Stimulated activated CD8-positive, alpha-beta memory T cell treated with anti-CD3 and anti-CD28 coated beads, Interleukin-15, amount 100 ng/mL, for 4 hours (primary cell): ENCODE data around the gene PACSIN1.

ENCODE experiments used
- DNase-seq, 2 donors: peaks; one replicate each; pipeline ENCODE4 v3.0.0-alpha.2; 2020; ENCODE audit warnings: low read depth in 2 of 2

The PACSIN1 gene, protein sequence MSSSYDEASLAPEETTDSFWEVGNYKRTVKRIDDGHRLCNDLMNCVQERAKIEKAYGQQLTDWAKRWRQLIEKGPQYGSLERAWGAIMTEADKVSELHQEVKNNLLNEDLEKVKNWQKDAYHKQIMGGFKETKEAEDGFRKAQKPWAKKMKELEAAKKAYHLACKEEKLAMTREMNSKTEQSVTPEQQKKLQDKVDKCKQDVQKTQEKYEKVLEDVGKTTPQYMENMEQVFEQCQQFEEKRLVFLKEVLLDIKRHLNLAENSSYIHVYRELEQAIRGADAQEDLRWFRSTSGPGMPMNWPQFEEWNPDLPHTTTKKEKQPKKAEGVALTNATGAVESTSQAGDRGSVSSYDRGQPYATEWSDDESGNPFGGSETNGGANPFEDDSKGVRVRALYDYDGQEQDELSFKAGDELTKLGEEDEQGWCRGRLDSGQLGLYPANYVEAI

DNA sequence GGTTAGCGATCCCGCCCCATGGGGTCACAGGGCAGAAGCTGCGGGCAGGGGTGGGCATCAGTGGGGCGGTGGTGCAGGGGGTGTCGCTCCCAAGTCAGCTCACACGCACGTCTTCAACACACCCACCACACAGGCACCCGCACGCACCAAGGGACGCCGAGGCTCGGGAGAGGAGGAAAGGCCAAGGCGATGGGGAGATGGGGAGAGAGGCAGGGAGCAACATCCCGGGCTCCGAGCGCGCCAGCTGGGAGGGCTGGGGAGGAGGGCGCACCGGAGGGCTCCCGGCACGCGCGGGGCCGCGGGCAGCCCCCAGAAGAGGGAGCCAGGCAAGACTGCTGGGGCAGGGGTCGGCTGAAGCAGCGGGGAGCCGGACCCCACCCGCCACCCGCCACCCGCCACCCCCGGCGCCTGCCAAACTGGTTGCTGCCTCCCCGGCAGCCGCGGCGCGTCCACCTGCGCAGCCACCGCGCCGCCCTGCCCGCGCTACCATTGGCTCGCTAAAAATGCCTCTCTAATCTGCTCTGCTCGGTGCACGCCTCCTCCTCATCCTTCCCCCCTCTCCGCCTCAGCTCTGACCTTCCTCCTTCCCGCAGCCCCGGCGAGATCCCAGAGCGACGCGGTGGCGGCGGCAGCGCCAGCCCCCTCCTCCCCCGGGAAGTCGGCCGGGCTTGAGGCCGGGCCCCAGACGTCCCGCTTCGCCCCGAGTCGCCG, at the start of gene PACSIN1:
Gene PACSIN1, plus strand, starts transcription at position 546 of the 711 bp plus-strand sequence. CDS start 60,230 bp downstream, outside the sequence.
- DNase-seq: no peak

DNA sequence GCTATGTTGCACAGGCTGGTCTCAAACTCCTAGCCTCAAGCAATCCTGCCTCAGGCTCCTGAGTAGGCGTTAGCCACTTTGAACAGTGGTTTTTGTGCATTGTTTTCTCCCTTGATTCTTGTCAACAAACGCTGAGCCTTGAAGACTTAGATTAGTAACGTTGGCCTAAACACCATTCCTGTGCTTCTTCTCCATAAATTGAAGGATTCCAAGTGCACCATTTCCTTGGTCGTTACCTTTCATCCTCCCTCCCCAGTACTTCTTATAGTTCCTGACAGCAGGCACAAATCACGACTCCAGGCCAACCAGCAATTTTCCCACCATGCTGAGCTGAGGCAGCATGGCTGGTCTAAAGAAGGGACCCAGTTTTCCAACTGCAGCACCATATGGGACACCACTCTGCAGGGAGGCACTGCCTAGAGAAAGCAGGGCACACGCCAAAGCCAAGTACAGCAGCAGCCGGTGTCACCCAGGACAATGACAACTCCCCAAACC, 49.0 kb upstream of the PACSIN1 start:
- no peak for DNase-seq

DNA sequence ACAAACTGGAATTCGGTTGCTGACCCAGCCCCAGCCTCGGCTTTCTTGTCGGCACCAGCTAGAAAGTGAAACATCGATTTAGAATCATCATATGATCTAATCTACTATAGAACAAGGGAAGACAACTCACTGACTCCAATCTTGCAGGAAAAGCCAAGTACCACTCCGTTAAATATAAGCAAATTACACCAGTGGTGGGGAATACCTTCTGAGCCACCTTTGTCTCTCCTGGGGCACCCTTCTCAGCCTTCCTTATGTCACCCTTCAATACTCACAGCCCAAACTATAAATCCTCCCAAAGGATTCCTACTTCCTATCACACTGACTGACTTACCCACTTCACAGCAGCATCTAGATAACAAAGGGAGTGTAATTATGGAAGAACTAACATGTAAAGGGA, 47.5 kb upstream of the PACSIN1 start:
- no peak for DNase-seq

DNA sequence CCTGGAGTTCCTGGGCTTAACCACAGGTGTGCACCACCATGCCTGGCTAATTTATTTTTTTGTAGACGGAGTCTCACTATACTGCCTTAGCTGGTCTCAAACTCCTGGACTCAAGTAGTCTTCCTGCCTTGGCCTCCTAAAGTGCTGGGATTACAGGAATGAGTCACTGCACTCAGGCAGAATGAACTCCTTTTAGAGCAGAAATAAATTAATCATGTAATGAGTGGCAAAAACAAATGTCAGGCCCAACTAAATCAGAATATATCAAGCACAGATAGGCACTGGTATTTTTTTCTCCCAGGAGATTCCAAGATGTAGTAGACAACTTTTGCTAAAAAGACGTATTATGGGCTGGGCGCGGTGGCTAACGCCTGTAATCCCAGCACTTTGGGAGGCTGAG, 42.6 kb upstream of the PACSIN1 start:
- no peak for DNase-seq

DNA sequence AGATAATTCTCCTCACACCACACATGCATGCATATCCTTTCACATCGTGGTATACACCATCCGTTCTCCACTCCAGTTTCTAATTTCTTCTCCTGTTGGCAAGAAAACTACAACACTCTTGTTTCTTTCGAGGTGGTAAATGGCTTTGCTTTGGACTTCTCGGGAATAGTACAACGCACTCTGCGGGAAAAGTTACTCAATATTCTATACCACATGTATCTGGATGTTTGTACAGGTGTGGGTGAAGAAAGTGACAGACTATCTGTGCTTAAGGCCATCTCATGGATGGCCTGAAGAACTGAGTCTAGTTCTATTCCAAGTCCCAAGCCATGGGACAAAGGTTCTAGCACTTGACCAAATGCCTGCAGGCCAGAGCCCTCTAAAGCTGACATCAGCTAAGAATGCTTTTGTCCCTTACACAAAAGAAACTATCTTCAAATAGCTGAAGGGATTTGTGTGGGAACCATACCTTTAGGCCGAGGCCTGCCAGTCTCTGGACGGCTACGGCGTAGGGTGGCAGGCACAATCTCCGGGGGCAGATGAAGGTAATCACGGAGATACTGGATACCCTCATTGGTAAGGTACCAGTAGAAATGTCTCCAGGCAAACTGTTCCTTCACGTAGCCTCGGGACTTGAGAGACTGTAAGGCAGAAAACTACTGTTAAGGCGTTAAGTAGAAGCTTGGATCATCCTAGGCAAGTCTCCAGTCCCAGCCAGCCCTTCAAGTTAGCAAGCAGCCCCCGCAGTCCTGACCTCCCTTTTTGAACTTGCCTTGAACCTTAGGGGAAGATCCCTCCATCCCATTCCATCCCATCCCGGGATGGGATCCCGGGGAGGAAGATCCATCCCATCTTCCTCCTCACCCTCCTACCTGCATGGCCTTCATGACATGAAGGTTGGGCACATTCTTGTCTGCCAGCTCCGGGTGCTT, 41.4 kb upstream of the PACSIN1 start:
- DNase-seq: no peak

DNA sequence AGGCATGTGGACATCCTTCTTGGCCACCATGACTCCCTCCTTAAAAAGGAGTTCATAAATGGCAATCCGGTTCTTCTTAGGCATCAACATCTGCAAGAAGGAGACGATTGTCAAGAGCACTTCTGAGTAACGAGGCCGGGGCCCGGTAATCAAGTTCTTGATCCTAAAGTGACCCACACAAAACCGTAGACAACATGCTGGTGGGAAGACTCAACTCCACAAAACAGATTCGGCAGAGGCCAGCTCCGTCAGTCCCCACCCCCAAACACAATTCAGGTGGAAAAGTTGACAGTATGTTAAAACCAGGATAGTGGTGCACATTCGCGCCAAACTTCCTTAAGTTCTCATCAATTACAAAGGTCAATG, 40.8 kb upstream of the PACSIN1 start:
- DNase-seq: no peak

DNA sequence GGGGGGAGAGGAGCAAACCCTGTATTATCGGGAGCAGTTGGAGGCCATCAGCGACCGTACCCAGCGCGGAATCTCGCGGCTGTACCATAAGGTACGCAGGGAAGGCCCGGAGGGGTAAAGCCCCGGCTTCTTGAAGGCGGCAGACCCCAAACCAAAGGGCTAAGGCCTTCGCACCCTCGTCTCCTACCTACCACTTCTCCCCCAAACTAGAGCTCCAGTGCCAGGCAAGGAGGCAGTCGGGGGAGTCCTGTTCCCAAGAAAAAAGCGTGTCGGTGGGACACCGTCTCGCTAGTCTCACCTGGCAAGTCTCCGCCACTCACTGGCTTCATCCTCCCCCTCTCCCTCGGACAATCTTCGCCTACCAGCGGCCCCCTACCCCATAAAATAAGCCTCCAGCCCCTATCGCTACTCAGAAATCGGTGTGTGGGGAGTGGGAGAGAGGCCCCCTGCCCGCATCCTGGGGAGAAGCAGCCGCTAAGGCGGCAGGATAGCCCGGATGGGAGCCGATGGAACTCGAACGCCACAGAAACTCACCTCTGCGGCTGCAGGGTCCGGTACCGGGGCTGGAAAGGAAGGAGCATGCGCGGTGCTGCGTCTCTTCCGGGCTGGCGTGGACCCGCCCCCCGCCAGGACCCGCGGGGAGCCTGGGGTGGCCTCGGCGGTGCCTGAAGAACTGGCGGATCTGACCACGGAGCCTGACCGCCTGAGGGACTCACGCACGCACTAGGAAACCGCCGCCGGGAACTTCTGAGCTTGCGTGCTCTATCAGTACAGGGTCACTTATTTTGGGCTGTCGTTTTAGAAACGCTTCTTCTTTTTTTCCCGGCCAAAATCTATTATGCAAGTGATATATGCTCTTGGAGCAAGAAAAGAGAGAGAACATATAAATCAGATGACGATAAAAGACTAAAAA, 40.1 kb upstream of the PACSIN1 start, which contains the start of gene RPS10:
Gene RPS10, minus strand, starts transcription at position 572 of the 913 bp plus-strand sequence. CDS start 848 bp downstream, outside the sequence.
- peak; percentile 76 to 79 for DNase-seq

DNA sequence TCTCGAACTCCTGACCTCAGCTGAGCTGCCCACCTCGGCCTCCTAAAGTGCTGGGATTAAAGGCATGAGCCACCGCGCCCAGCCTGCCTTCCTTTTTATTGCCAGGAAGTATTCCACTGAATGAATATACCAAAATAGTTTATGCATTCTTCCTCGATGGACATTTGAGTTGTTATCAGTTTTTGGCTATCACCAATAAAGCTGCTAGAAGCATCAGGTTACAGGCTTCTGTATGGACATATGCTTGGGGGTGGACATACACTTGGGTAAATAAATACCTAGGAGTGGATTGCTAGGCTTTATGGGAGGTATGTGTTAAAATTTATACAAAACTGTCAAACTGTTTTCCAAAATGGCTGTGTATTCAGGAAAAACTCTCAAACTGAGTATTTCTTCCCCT, 30.0 kb upstream of the PACSIN1 start:
- no peak for DNase-seq

DNA sequence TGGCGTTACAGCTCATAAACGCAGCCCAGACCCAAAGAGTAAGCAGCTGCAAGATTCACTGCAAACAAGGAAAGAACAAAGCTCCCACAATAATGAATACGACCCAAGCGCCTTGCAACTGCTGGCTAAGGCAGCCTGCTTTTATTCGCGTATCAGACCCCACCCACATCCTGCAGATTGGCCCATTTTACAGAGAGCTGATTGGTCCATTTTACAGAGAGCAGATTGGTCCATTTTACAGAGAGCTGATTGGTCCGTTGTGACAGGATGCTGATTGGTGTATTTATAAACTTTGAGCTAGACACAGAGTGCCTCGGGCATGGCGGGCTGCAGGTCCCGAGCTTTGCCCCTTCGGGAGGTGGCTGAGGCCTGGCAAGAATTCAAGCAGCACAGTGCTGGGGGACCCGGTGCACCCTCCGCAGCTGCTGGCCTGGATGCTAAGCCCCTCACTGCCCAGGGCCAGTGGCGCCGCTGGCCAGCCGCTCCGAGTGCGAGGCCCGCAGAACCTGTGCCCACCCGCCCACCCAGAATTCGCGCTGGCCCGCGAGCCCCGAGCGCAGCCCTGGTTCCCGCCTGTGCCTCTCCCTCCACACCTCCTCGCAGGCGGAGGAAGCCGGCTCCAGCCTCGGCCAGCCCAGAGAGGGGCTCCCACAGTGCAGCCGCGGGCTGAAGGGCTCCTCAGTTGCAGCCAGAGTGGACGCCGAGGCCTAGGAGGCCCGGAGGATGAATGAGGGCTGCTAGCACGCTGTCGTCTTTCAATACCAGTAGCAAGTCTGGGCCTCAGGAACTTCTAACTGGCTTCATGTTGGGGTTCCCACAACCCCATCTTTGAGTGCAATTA, 28.9 kb upstream of the PACSIN1 start:
- DNase-seq: no peak

DNA sequence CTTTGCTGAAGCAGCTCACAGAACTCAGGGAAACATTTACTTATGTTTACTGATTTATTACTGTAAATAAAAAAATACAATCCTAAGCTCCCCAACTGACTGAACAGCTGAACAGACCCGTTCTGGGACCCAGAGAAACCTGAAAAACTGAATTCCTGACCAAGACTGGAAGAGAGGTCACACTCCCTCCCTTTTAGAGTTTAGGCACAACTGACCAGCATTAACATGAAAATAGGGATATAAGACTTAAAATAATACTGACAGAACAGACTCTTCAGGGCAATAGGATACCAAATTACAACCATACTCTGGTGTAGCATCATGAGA, 28.3 kb upstream of the PACSIN1 start:
- DNase-seq: no peak

DNA sequence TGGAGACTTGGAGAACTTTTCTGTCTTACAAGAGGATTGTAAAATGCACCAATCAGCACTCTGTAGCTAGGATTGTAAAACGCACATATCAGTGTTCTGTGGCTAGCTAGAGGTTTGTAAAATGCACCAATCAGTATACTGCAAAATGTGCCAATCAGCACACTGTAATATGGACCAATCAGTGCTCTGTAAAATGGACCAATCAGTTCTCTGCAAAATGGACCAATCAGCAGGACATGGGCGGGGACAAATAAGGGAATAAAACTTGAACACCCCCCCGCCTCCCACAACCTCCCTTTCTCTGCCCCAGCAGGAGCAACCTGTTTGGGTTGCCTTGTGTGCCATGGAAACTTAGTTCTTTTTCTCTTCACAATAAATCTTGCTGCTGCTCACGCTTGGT, 27.2 kb upstream of the PACSIN1 start:
- DNase-seq: no peak

DNA sequence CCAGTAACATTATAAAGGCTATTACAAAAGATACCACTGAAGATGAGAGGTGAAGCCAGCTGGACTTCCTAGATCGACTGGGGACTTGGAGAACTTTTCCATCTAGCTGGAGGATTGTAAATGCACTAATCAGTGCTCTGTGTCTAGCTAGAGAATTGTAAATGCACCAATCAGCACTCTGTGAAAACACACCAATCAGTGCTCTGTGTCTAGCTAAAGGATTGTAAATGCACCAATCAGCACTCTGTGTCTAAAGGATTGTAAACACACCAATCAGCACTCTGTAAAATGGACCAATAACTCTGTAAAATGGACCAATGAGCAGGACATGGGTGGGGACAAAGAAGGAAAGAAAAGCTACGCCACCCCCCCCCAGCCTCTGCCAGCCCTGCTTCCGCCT, 26.4 kb upstream of the PACSIN1 start:
- DNase-seq: no peak

DNA sequence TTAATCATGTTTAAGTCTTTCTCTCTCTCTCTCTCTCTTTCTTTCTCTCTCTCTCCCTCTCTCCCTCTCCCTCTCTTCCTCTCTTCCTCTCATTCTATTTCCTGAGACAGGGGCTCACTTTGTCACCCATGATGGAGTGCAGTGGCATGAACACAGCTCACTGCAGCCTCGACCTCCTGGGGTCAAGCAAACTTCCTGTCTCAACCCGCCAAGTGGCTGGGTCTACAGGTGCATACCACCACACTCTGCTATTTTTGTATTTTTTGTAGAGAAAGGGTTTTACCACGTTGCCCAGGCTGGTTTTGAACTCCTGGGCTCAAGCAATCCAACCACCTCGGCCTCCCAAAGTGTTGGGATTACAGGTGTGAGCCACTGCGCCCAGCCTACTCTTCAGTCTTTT, 24.4 kb upstream of the PACSIN1 start:
- DNase-seq: no peak

DNA sequence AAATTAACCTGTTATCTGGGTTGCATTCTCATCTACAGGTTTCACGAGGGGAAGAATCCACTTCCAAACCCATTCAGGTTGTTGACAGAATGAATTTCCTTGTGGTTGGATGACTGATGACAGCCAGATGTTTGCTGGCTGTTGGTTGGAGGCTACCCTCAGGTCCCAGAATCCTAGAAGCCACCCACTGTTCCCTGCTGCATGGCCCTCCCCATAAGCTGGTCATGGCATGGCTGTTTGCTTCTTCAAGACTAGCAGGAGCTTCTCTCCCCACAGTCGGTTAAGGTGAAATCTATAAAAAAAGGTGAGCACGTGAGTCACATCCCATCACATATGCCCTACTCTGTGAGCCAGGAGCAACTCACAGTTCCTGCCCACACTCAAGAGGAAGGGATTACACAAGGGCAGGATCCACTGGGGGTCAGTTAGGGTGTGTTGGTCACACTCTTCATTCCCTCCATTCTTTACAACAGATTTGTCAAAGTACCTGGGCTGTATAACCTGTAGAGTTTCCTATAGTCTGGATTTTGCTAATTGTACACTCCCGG, 20.5 kb upstream of the PACSIN1 start:
- DNase-seq: no peak

DNA sequence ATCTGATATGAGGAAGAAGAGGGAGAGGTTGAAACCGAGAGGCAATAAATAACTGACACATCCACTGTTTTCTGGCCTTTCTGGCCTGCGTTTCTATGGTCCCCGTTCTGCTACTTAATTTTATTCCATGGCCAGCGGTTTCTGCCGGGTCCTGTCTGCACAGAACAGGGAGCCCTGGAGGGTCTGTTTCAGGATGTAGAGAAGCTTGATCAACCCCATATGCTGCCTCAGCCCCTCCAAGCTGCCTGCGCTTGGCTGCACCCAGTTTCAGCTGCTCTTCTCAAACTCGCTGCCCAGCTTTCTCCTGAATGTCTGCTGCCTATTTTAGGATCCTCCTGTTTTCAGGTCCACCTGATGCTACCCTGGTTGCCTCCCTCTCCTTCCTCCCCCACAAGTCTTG, 18.5 kb upstream of the PACSIN1 start:
- DNase-seq: no peak

DNA sequence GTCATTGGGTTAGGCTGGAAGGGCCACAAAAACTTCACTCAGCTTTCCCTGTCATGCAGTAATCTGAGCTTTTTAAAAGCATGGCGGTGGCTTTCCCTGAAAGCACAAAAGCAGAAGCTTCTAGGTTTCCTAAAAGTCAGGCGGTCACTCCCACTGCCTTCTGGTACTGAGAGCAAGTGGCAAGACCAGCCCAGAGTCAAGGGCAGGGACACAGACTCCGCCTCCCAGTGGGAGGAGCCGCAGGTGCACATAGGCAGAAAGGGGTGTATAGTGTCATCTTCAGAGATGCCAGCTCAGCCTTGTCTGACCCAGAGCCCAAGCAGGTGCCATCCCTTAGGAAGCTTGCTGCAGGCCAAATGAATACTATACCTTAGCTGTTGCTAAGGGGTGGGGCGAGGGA, 18.0 kb upstream of the PACSIN1 start:
- DNase-seq: no peak

DNA sequence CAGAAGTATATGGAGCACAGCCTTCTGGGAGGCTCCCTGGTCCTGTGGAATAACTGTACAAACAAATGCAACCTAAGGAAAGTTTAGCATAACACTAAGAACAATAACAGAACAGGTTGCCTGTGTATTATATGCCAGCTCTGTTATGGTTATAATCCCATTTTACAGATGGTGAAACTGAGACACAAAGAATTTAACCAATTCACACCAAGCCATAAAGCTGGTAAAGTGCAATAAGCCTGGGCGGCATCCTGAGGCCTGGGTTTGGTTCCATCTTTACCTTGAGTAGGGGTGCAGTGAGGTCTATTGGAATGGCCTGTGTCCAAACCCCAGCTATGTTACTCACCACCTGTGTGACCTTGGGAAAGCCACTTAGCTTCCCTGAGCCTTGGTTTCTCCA, 14.7 kb upstream of the PACSIN1 start:
- DNase-seq: no peak

DNA sequence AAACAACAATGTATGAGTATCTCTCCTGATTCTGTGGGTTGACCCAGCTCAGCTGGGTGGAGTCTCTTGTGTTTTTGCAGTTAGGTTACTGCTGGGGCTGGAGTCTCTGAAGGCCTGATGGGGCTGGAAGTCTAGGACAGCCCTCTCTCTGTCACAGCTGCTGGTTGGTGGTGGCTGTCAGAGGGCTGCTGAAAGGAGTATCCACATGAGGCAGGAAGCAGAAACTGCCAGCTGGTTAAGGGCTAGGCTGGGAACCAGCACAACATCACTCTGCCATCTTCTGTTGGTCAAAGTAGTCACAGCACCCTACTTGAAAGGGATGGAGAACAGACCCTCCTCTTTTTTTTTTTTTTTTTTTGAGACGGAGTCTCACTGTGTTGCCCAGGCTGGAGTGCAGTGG, 10.0 kb upstream of the PACSIN1 start:
- DNase-seq: no peak

DNA sequence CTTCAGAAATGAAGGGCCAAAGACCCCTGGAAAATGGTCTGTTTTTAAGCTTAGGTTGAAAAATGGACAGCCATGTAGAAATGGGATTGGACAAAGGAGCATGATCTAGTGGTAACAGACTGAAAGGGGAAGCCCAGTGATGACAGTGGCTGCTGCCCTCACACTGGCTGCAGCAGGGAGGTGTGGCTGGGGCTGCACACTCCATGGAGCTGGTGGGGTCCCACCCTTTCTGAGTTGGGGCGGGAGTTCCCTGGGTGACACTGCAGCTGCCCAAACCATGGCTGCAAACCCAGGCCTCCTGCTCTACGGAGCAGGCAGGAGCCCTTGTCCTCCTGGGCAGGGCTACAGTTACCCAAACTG, 8.5 kb upstream of the PACSIN1 start:
- DNase-seq: no peak
